Measurements from ENCODE around the gene TBC1D10A.

DNA sequence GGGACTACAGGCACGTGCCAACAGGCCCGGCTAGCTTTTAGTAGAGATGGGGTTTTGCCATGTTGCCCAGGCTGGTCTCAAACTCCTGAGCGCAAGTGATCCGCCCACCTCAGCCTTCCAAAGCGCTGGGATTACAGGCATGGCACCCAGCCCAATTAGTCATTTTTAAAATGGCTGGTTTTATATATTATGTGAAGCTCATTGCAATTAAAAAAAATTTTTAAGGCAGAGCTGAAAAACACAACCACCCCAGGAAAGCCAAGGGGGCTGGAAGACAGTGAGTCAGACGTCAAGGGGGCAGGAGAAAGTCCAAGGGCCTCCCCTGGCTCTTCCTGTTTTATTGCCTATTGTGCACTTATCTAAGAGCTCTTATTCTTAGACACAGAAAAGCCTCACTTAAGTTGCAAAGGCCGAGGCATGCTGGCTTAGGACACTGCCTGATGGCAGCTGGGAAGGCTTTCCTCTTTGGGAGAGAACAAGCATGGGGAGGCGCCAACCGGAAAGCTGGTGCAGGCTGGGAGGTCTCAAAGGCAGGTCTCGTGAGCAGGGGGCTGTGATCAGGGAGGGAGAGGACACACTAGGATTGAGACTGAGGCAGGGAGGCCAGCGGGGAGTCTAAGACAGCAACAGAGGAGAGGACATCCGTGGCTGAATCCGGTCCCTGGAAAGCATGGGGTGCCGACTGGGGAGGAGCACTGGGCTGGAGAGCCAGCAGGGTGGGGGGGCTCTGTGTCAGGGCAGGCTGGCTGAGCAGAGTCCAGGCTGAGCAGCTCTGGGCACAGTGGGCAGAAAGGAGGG, 49.0 kb downstream of the TBC1D10A start:
- TF ChIP-seq ZFP3 (CRISPR knock-in tag; IDR thresholded peaks at IDR 0.05) (no peak), SNAI2 (CRISPR knock-in tag; IDR thresholded peaks at IDR 0.05) (no peak), TOX (CRISPR knock-in tag; IDR thresholded peaks at IDR 0.05; ENCODE audit: borderline replicate concordance) (no peak), TCF4 (CRISPR knock-in tag; IDR thresholded peaks at IDR 0.05; ENCODE audit: borderline replicate concordance) (no peak), RARB (CRISPR knock-in tag; IDR thresholded peaks at IDR 0.05) (no peak), CSRNP3 (CRISPR knock-in tag; IDR thresholded peaks at IDR 0.05) (no peak), BACH2 (CRISPR knock-in tag; IDR thresholded peaks at IDR 0.05; ENCODE audit: borderline replicate concordance) (no peak), ARNTL (CRISPR knock-in tag; IDR thresholded peaks at IDR 0.05; ENCODE audit: borderline replicate concordance, low read depth) (no peak), ZNF70 (CRISPR knock-in tag; IDR thresholded peaks at IDR 0.05) (no peak), ZNF8 (CRISPR knock-in tag; IDR thresholded peaks at IDR 0.05) (no peak), ISL1 (CRISPR knock-in tag; IDR thresholded peaks at IDR 0.05) (no peak), ZC3H10 (CRISPR knock-in tag; IDR thresholded peaks at IDR 0.05) (no peak), CSDC2 (CRISPR knock-in tag; IDR thresholded peaks at IDR 0.05) (no peak)
- TF ChIP-seq, protein P1, sequence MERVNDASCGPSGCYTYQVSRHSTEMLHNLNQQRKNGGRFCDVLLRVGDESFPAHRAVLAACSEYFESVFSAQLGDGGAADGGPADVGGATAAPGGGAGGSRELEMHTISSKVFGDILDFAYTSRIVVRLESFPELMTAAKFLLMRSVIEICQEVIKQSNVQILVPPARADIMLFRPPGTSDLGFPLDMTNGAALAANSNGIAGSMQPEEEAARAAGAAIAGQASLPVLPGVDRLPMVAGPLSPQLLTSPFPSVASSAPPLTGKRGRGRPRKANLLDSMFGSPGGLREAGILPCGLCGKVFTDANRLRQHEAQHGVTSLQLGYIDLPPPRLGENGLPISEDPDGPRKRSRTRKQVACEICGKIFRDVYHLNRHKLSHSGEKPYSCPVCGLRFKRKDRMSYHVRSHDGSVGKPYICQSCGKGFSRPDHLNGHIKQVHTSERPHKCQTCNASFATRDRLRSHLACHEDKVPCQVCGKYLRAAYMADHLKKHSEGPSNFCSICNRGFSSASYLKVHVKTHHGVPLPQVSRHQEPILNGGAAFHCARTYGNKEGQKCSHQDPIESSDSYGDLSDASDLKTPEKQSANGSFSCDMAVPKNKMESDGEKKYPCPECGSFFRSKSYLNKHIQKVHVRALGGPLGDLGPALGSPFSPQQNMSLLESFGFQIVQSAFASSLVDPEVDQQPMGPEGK (CRISPR knock-in tag; IDR thresholded peaks at IDR 0.05; ENCODE audit: borderline replicate concordance): no peak
